Lower lobe of right lung (tissue), 2 donors: ENCODE results near the gene COL8A1. TPM values are rescaled to one million over a fixed set of nuclear protein-coding genes. Genes with fewer than 3 reads are reported as not detected.
A peak's percentile ranks its signal among the peaks of the same experiment; 100 is the strongest.

Experiments used
- ATAC-seq, 2 donors: fragments of 200-7000 bp; cut with Tn5 transposase; one replicate each; pipeline ENCODE4 v1.9.1; 2020 to 2022; ENCODE audit warnings: mild to moderate bottlenecking in 2 of 2, moderate library complexity in 2 of 2
- DNase-seq: peaks from one replicate; pipeline ENCODE4 v3.0.0-alpha.2; 2020
- H3K27ac ChIP-seq: fragments of 200-600 bp; one replicate; pipeline ENCODE4 v1.8.0; 2022
- H3K27me3 ChIP-seq: fragments of 200-600 bp; one replicate; pipeline ENCODE4 v1.8.0; 2022; ENCODE audit warnings: low read depth
- H3K36me3 ChIP-seq: fragments of 200-600 bp; one replicate; pipeline ENCODE4 v1.8.0; 2022; ENCODE audit warnings: mild to moderate bottlenecking
- H3K4me1 ChIP-seq: fragments of 200-600 bp; one replicate; pipeline ENCODE4 v1.8.0; 2022
- H3K4me3 ChIP-seq: fragments of 200-600 bp; one replicate; pipeline ENCODE4 v1.8.0; 2022; ENCODE audit warnings: mild to moderate bottlenecking
- H3K9me3 ChIP-seq: fragments of 200-600 bp; one replicate; pipeline ENCODE4 v1.8.0; 2022
- intact Hi-C: fragments of 100-400 bp; cut with DNase I; formaldehyde crosslinking; loops from one replicate; pipeline ENCODE4 v1.11.0; 2022
- total RNA-seq: library from RNA; stranded (reverse); fragmentation: NEBNext Ultra II Directional; extraction: Animal tissue kit (Norgen Biotek cat#: 25700); gene quantifications from one replicate; pipeline ENCODE4 v1.2.1, GENCODE V29; 2021
- TF ChIP-seq, protein P1 (sequence below): fragments of 200-600 bp; IDR thresholded peaks from one replicate; pipeline ENCODE4 v1.8.0; 2022; ENCODE audit warnings: antibody characterized with exemption, mild to moderate bottlenecking
- donor health status: DM: no; HTN: yes; CAD: no; lungs with severe emphysema.

COL8A1 gene
- total RNA-seq, 1 donor from 2014 or later = 56.1 TPM

DNA sequence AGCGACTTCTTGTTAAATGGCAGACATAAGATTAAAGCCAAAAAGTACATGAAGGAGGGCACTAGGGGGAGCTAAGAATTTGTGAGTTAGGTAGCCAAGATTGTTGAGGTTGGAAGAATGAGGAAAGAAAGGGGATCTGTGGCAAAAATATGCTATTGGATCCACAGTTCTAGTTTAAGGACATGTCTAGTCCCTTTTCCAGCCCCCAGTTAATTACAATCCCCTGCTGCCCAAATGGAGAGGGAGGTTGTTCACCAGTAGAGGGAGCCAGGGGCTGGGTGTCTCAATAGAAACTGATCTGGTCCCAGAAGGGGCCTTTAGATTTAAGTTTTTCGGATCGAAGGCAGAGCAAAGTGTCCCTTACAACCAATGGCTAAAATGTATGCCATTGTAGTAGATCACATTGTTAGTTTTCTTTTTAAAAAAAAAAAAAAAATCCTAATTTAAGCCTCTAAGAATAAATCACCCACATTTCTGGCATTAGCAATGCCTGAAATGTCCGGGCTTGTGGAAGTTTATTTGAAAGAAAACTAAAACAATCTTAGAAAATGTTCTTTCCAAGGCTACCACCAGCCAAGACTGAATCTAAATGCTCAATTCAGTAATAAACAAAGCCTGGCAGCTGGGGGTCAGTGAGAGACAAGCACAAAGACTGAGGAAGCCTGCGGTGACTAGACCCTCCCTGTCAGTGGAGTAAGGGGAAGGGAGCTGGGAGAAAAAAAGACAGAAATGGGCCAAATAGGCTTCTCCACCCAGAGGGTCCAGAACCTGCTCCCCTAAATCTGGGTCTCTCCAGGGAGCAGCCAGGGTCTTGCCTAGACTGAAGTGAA is 7.1 kb downstream of the COL8A1 start:
- TF ChIP-seq, protein P1, sequence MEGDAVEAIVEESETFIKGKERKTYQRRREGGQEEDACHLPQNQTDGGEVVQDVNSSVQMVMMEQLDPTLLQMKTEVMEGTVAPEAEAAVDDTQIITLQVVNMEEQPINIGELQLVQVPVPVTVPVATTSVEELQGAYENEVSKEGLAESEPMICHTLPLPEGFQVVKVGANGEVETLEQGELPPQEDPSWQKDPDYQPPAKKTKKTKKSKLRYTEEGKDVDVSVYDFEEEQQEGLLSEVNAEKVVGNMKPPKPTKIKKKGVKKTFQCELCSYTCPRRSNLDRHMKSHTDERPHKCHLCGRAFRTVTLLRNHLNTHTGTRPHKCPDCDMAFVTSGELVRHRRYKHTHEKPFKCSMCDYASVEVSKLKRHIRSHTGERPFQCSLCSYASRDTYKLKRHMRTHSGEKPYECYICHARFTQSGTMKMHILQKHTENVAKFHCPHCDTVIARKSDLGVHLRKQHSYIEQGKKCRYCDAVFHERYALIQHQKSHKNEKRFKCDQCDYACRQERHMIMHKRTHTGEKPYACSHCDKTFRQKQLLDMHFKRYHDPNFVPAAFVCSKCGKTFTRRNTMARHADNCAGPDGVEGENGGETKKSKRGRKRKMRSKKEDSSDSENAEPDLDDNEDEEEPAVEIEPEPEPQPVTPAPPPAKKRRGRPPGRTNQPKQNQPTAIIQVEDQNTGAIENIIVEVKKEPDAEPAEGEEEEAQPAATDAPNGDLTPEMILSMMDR = peak; percentile 53
- no peak overlapping the region for H3K4me3 ChIP-seq
- no peaks in the 10 kb centered on the region for H3K27me3 ChIP-seq
- no peaks in the 10 kb centered on the region for H3K36me3 ChIP-seq
- intact Hi-C loops = no loop called here
- H3K27ac ChIP-seq = peak overlapping the region; percentile 32
- H3K9me3 ChIP-seq = no peaks in the 10 kb centered on the region
- ATAC-seq (peak; percentile 53 to 61), DNase-seq (no peak)
- H3K4me1 ChIP-seq = peaks cover 26% of the 10 kb centered on the region

DNA sequence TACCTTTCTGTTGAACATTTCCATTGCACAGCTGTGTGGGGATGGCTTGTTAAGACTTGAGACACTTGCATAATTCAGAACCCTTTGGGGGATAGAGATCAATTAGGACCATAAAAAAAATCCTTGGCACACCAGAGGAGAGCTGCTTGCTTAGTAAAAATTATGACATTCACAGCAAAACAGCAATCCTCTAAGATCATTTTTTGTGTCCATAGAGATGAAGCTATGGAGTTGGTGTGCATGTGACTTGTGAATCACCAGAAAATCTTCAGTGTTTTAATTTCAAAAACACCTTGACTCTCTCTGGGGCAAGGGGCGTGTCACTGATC is 7.7 kb downstream of the COL8A1 start:
- Histone ChIP-seq H3K4me1 (peaks cover 26% of the 10 kb centered on the region), H3K27me3 (no peaks in the 10 kb centered on the region), H3K9me3 (no peaks in the 10 kb centered on the region), H3K4me3 (no peak overlapping the region), H3K36me3 (no peaks in the 10 kb centered on the region), H3K27ac (peak overlapping the region; percentile 32)
- ATAC-seq (peak in 1 of 2 donors; percentile 18), DNase-seq (no peak)
- intact Hi-C loops = no loop called here
- TF ChIP-seq, protein P1 = no peak

DNA sequence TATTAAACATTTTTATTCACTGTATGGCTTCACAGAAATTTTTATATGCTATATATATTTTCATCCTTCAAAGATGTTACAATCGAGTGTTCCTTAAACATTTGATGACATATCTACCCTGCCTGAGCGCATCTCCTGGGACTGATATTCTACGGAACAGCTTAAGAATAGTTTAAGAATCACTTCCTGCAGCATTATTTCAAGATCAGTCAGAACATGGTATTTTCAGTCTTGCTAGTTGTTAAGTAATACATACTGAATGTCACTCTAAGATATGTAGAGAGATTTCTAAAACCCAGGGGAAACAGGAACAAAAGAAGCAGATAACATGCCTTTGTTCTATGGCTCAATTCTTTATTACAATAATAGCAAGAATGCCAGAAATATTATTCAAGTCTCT is 8.7 kb downstream of the COL8A1 start:
- H3K27ac ChIP-seq = no peak overlapping the region
- intact Hi-C loops = no loop called here
- H3K9me3 ChIP-seq = no peaks in the 10 kb centered on the region
- no peak overlapping the region for H3K4me3 ChIP-seq
- H3K27me3 ChIP-seq = no peaks in the 10 kb centered on the region
- TF ChIP-seq, protein P1 = no peak
- ATAC-seq = no peak
- H3K4me1 ChIP-seq = peaks cover 33% of the 10 kb centered on the region
- no peak for DNase-seq
- no peaks in the 10 kb centered on the region for H3K36me3 ChIP-seq

DNA sequence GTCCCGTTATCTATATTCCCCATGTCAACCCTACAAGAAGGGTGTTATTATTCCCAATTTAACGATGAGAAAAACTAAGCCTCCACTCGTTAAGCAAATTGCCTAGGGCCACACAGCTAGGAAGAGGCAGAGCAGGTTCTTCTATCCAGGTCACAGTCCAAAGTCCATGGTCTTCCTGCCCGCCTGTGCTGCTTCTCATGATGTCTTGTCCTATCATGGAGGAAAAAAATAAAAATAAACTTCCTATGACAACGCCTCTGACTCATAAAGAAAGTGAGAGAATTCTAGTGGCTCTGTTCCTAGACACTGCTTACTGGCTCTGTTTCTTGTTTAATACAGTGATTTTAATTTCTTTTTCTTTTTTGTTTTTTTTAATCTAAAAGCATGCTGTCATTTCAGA is 9.7 kb downstream of the COL8A1 start:
- Histone ChIP-seq H3K4me3 (no peak overlapping the region), H3K4me1 (peaks cover 32% of the 10 kb centered on the region), H3K9me3 (no peaks in the 10 kb centered on the region), H3K36me3 (no peaks in the 10 kb centered on the region), H3K27me3 (no peaks in the 10 kb centered on the region), H3K27ac (peak overlapping the region; percentile 47)
- DNase-seq (no peak), ATAC-seq (peak in 1 of 2 donors; percentile 30)
- intact Hi-C loops = no loop called here
- TF ChIP-seq, protein P1 = no peak

DNA sequence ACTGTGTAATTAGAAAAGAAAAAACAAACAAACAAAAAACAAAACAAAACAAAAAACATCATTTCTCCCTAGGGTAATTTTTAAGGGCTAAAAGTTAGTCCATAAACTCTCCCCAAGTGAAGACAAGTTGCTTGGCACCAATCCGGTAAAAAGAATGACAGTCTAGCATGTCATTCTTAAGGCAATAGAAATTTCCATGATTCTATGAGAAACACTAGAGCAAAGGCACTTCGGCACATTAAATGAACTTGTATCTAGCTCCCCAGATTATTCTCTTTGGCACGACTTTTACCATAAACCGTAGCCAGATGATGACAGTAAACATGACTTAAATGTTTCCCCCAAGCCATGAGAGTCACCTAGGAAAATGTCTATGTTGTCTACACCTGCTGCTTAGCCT is 10.1 kb downstream of the COL8A1 start:
- peaks cover 32% of the 10 kb centered on the region for H3K4me1 ChIP-seq
- peak overlapping the region; percentile 27 for H3K27ac ChIP-seq
- ATAC-seq (no peak), DNase-seq (no peak)
- no peaks in the 10 kb centered on the region for H3K36me3 ChIP-seq
- no peaks in the 10 kb centered on the region for H3K9me3 ChIP-seq
- TF ChIP-seq, protein P1 = no peak
- H3K27me3 ChIP-seq = no peaks in the 10 kb centered on the region
- no peak overlapping the region for H3K4me3 ChIP-seq
- intact Hi-C loops = no loop called here
